Uterus (tissue), 2 donors: ENCODE data around the gene CHMP3.

Experiments
- POLR2A ChIP-seq, 2 donors: fragments of 450-650 bp; IDR thresholded peaks; one replicate each; pipeline ENCODE4 v1.6.1; 2016; ENCODE audit warnings: antibody characterized with exemption in 2 of 2, mild to moderate bottlenecking in 1 of 2, moderate library complexity in 1 of 2
- TF ChIP-seq, protein P1 (sequence below), 4 experiments: fragments of 200-600 bp in 2 of 4; fragments of 450-650 bp in 2 of 4; sonication (generic) in 2 of 4; IDR thresholded peaks; one replicate each; pipeline ENCODE4 v1.5.1; 2016 to 2019; ENCODE audit warnings: antibody characterized with exemption in 4 of 4, mild to moderate bottlenecking in 2 of 4, moderate library complexity in 1 of 4

DNA sequence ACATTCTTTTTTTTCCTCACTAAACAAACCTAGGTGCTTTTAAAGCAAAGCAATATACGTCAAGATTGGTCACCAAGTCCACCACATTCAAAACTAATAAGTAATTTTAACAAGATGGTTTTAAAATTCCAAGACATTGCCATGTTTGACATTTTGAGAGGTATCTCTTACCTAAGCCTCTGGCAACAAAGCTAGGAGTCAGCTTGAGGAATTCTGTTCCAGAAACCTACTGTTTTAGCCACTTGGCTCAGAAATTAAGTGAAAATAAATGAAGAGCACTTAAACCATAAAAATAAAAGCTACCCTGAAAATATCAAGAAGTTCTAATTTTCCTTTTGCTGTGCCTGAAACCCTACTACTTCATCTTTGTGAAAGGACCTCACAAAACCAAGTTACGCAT, 30.0 kb upstream of the CHMP3 start:
- TF ChIP-seq, protein P1, sequence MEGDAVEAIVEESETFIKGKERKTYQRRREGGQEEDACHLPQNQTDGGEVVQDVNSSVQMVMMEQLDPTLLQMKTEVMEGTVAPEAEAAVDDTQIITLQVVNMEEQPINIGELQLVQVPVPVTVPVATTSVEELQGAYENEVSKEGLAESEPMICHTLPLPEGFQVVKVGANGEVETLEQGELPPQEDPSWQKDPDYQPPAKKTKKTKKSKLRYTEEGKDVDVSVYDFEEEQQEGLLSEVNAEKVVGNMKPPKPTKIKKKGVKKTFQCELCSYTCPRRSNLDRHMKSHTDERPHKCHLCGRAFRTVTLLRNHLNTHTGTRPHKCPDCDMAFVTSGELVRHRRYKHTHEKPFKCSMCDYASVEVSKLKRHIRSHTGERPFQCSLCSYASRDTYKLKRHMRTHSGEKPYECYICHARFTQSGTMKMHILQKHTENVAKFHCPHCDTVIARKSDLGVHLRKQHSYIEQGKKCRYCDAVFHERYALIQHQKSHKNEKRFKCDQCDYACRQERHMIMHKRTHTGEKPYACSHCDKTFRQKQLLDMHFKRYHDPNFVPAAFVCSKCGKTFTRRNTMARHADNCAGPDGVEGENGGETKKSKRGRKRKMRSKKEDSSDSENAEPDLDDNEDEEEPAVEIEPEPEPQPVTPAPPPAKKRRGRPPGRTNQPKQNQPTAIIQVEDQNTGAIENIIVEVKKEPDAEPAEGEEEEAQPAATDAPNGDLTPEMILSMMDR (IDR thresholded peaks at IDR 0.05) = no peak
- no peak for TF ChIP-seq POLR2A (IDR thresholded peaks at IDR 0.05)
